Muscle of arm (tissue), 12 donors: ENCODE measurements around the gene KRTAP4-16. TPM values are rescaled to one million over a fixed set of nuclear protein-coding genes. Genes with fewer than 3 reads are reported as not detected.
"Not testable (repeated sequence)": the region's sequence is repeated elsewhere in the genome, so short reads cannot be mapped to it uniquely, and the experiment has no call there.

Experiments used
- DNase-seq: peaks from one replicate; pipeline ENCODE4 v3.0.0-alpha.2; 2013
- polyA plus RNA-seq, 12 donors: library from polyadenylated mRNA; unstranded; fragments of 120-200 nt; gene quantifications; one replicate each; pipeline ENCODE4 v1.2.1, GENCODE V29; 2013; ENCODE audit not compliant: insufficient read length in 12 of 12

Gene KRTAP4-16
- polyA plus RNA-seq, 12 donors: not detected

GRCh38 chr17:41076788-41077187, 25.2 kb downstream of the KRTAP4-16 start:
- no peak for DNase-seq

DNA sequence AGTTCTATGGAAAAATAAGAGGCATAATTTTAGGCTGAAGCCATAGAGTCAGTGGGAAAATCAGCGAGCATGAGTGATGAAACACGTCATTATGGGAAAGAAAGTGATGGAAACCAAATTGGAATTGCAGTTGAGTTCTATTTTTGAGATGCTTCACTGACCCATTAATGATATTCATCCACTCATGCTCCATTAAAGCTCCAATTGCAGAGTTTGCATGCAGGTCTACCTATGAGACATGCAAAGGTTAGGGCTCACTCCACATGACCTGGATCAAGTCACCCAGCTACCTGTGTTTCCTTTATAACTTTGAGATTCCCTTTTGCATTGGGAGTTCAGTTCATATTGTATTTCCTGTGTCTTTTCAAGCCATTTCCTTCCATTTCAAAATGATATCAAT, 28.3 kb downstream of the KRTAP4-16 start:
- DNase-seq: no peak

DNA sequence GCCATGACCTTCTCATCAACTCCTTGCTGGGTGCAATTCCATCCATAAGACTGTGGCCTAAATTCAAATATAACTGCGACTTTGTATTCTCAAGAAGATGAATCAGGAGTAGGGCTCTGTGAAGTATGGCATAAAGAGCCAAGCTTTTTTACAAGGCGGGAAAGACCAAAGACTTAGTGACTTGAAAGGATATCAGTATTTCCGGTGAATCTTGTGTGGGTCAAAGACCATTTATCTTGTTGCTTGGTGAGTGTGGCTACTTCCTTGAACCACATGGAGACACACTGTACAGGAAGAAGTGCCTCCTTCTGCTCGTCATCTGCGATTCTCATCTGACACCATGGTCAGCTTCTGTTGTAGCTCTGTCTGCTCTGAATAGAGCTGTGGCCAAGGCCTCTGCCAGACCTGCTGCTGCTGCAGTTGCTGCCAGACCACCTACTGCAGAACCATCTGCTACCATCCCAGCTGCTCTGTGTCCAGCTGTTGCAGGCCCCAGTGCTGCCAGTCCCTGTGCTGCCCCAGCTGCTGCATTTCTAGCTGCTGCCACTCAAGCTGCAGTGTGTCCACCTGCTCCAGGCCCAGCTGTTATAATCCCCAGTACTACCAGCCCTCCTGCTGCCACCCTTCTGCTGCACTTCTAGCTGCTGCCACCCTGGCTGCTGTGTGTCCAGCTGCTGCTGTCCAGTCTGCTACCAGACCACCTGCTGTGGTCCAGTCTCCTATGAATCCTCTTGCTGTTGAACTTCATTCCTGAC, 30.2 kb downstream of the KRTAP4-16 start:
- DNase-seq: no peak

- DNase-seq: no peak
These were observed 33.0 kb downstream of the KRTAP4-16 start for GRCh38 chr17:41069031-41069430.

GRCh38 chr17:41067281-41067680, 34.7 kb downstream of the KRTAP4-16 start:
- DNase-seq: no peak

DNA sequence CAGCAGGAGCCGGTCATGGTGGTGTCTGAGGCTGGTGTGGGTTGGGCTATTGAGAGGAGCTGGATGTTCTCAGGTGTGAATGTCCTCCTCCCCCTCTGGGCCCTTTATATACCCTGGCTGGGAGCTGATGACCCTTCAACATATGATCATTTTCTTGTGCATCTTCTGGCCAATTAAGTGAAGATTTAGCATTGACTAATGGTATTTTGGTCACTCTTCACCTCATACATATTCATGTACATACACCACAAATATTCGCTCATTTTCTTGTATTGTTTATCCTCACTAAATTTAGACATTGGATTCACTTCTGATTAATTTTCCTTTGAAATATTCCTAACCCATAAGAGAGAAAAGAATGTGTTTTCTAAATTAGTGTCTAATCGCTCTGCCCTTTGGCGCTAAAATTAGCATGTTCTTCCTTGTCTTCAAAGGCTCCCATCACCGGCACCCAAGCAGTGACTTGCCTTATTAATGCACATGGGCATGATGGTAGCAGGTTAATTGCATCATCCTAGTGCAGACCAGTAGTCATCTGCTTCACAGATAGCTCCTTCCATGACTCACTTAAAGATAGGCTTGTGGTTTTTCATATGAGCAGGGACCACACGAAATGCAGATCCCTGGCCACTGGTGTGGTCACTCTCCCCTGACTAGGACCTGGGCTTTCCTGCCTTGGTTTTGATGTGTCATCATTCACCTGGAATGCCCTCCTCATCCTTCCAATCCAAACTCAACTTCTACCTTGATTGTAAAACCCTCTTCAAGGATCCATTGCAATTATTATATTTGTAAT, 36.0 kb downstream of the KRTAP4-16 start, which contains the start of gene KRTAP2-4:
Gene KRTAP2-4 (minus strand): TSS at position 51 of the 796 bp plus-strand sequence. CDS start 34 bp downstream, at position 17.
- no peak for DNase-seq

DNA sequence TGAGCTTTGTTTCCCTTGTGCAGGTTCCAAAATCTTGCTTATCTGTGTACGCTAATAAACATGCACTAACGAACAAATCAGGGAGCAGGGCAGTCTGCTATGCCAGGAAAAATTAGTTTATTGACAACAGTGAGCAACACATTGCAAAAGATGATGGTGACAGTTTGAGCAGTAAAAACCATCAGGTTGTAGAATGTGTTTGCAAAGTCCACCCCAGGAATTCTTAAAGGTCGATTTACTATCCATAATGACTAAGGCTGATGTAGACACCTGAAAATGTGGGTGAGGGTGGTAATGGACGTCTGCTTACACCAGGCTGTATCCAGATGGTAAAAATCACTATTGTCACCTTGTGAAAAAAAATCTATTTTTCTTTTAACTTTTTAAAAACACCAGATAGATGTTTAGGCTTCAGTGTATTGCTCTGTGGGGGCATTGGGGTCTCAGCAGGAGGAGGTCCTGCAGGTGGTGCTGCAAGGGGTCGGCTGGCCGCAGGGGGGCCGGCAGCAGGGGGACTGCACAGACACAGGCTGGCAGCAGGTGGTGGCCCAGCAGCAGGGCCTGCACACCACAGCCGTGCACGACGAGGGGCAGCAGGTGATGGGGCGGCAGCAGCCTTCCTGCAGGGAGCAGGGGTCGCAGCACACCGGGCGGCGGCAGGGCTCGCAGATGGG, 36.9 kb downstream of the KRTAP4-16 start:
- not testable (repeated sequence) for DNase-seq

- no peak for DNase-seq
These were observed 37.7 kb downstream of the KRTAP4-16 start for GRCh38 chr17:41064301-41064700.

- DNase-seq: no peak
These were observed 38.6 kb downstream of the KRTAP4-16 start for GRCh38 chr17:41063449-41063848.

DNA sequence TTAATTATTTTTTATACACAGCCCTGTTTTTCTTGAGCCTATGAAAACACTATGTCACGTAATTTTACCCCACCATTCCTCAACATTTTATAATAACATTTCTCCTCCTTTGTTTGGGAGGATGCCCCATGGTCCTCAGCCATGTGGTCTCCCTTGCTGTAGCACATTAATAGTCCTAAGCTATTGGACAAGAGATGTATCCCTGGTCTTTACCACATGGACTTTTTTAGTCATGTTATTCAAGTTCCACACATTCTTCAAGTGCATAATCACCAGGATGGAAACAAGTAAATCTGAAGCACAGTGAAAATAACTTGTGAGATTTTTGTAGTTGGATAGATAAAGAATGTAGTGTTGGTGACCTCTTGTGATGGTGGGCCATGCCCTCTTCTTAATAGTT, 40.0 kb downstream of the KRTAP4-16 start:
- no peak for DNase-seq

- no peak for DNase-seq
These were observed 41.9 kb downstream of the KRTAP4-16 start, which contains the start of gene KRTAP2-3 for GRCh38 chr17:41060052-41060604. TSS of gene KRTAP2-3 (minus strand) at chr17:41060114. CDS start at chr17:41060050, 64 bp downstream.

GRCh38 chr17:41059276-41060051, 42.5 kb downstream of the KRTAP4-16 start:
- not testable (repeated sequence) for DNase-seq

GRCh38 chr17:41058741-41059140, 43.3 kb downstream of the KRTAP4-16 start:
- DNase-seq: no peak

DNA sequence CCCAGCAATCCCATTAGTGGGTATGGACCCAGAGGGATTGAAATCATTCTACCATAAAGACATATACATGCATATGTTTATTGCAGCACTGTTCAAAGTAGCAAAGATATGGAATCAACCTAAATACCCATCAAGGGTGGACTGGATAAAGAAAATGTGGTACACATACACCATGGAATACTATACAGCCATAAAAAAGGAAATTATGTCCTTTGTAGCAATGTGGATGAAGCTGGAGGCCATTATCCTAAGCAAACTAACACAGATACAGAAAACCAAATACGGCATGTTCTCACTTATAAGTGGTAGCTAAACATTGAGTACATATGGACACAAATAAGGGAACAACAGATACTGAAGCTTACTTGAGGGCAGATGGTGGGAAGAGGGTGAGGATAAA, 44.5 kb downstream of the KRTAP4-16 start:
- no peak for DNase-seq

GRCh38 chr17:41055130-41055529, 46.9 kb downstream of the KRTAP4-16 start, which contains the start of gene KRTAP2-2:
TSS of gene KRTAP2-2 (minus strand) at chr17:41055230. CDS start at chr17:41055211, 19 bp downstream.
- DNase-seq: not testable (repeated sequence)

DNA sequence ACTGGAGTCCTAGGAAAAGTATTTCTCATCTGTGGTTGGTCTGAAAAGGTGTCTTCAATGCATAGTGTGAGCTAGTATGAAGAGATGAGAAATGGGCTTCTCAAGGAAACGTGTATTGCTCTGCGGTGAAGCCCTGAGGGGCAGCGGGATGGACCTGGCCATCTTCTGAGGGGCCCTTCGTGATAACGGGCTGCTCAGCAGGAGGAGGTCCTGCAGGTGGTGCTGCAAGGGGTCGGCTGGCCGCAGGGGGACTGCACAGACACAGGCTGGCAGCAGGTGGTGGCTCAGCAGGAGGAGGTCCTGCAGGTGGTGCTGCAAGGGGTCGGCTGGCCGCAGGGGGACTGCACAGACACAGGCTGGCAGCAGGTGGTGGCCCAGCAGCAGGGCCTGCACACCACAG, 47.5 kb downstream of the KRTAP4-16 start:
- DNase-seq: not testable (repeated sequence)

GRCh38 chr17:41054025-41054424, 48.0 kb downstream of the KRTAP4-16 start:
- DNase-seq: no peak

DNA sequence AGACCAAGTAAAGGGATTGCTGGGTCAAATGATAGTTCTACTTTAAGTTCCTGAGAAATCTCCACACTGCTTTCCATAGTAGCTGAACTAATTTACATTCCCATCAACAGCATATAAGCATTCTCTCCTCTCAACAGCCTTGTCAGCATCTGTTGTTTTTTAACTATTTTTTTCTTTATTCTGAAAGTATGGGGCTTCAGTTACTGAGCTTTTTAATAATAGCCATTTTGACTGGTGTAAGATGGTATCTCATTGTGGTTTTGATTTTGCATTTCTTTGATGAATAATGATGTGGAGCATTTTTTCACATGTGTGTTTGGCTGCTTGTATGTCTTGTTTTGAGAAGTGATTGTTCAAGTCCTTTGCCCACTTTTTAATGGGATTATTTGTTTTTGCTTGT, 49.4 kb downstream of the KRTAP4-16 start:
- no peak for DNase-seq
